Loucy (cell line): Measurements from ENCODE around the gene MMEL1.

ENCODE experiments used
- H2AFZ ChIP-seq: fragments of 200-600 bp; sonication (generic); 2 replicates; pipeline ENCODE4 v1.6.0; 2016; ENCODE audit warnings: antibody characterized with exemption, mild to moderate bottlenecking, low read length, moderate library complexity
- H3F3A ChIP-seq: fragments of 200-600 bp; 2 replicates; pipeline ENCODE4 v1.6.0; 2016; ENCODE audit warnings: antibody characterized with exemption, low read depth, mild to moderate bottlenecking
- H3K27me3 ChIP-seq: fragments of 200-600 bp; sonication (generic); 2 replicates; pipeline ENCODE4 v1.6.1; 2014; ENCODE audit warnings: low read length, mild to moderate bottlenecking; ENCODE audit not compliant: insufficient read depth, poor library complexity, severe bottlenecking
- H3K36me3 ChIP-seq: fragments of 200-600 bp; sonication (generic); 2 replicates; pipeline ENCODE4 v1.6.1; 2016; ENCODE audit warnings: low read length; ENCODE audit not compliant: insufficient read depth
- H3K4me1 ChIP-seq: fragments of 200-600 bp; sonication (generic); 2 replicates; pipeline ENCODE4 v1.5.1; 2014; ENCODE audit warnings: low read length, mild to moderate bottlenecking; ENCODE audit not compliant: insufficient read depth, poor library complexity, severe bottlenecking
- H3K4me2 ChIP-seq: fragments of 200-600 bp; sonication (generic); 2 replicates; pipeline ENCODE4 v1.6.0; 2014; ENCODE audit warnings: antibody characterized with exemption, low read length, low read depth, mild to moderate bottlenecking; ENCODE audit not compliant: poor library complexity, severe bottlenecking
- H3K4me3 ChIP-seq: fragments of 200-600 bp; sonication (generic); 2 replicates; pipeline ENCODE4 v1.5.1; 2014; ENCODE audit warnings: low read length, mild to moderate bottlenecking, mixed read lengths; ENCODE audit not compliant: poor library complexity, severe bottlenecking
- H3K79me2 ChIP-seq: fragments of 200-600 bp; sonication (generic); 2 replicates; pipeline ENCODE4 v1.6.1; 2014; ENCODE audit warnings: low read length; ENCODE audit not compliant: insufficient read depth
- H3K9ac ChIP-seq: fragments of 200-600 bp; sonication (generic); 2 replicates; pipeline ENCODE4 v1.6.0; 2014; ENCODE audit warnings: mild to moderate bottlenecking, low read depth, low read length, moderate library complexity; ENCODE audit not compliant: poor library complexity, severe bottlenecking
- H3K9me2 ChIP-seq: fragments of 200-600 bp; sonication (generic); replicated peaks from 2 replicates; pipeline ENCODE4 v1.6.1; 2016; ENCODE audit warnings: low read depth, low read length, mixed read lengths
- H3K9me3 ChIP-seq: fragments of 200-600 bp; sonication (generic); 2 replicates; pipeline ENCODE4 v1.6.1; 2014; ENCODE audit warnings: mild to moderate bottlenecking, antibody characterized with exemption, low read length, low read depth; ENCODE audit not compliant: insufficient read depth
- H4K20me1 ChIP-seq: fragments of 200-600 bp; sonication (generic); 2 replicates; pipeline ENCODE4 v1.6.0; 2014; ENCODE audit warnings: antibody characterized with exemption, low read length, mild to moderate bottlenecking; ENCODE audit not compliant: insufficient read depth, poor library complexity, severe bottlenecking
- EZH2phosphoT487 ChIP-seq: fragments of 200-600 bp; IDR thresholded peaks from 2 replicates; pipeline ENCODE4 v1.6.1; 2018; ENCODE audit warnings: antibody characterized with exemption, mild to moderate bottlenecking, moderate library complexity, borderline replicate concordance
- TF ChIP-seq, protein P1 (sequence below): fragments of 200-600 bp; sonication (generic); conservative IDR thresholded peaks from 2 replicates; pipeline ENCODE4 v1.5.1; 2014; ENCODE audit warnings: mild to moderate bottlenecking, antibody characterized with exemption, low read length

MMEL1 gene

DNA sequence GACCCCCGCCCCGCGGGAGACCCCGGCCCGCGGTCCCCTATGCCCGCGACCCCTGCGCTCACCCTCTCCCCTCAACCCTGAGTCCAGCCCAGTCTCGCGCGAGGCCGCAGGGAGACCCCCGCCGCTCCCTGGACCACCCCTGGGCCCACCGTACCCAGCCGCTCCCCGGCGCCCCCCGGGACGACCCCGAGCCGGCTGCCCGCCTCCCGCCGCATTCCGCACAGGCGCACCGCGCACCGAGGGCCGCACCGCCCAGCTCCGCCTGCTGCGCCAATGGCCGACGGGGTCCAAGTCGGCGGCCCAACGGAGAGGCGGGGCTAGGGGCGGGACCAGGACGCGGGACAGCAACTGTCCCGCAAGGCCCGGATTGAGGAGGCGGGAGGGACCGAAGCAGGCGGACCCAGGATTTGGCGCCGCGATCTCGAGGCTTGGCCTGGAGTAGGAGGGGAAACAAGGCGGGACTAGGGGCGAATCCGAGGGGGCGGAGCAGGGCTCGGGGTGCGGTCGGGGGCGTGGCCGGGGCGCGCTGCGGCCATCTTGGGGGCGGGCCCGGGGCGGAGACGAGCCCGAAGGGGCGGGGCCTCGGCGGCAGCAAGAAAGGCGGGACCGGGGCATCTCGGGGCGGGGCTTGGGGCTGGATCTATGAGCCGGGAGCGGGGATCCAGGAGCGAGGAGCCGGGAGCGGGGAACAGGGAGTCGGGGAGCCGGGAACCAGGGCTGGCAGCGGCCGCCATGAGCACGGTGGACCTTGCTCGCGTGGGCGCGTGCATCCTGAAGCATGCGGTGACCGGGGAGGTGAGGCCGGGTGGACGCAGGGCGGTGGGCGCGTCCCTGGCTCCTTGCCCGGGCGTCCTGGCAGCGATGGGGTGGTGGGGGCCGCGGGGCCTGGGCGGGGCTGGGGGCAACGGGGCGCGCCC is 46.4 kb downstream of the MMEL1 start, which contains the start of gene PRXL2B:
Gene PRXL2B, plus strand, starts transcription at position 624 of the 917 bp plus-strand sequence. Its CDS starts 109 bp downstream, at position 733.
- H3F3A ChIP-seq: no peaks in the 10 kb centered on the region
- peak within 1 kb of the TSS; percentile 89 for H3K4me2 ChIP-seq
- peak within 1 kb of the TSS; percentile 98 for H3K9ac ChIP-seq
- H2AFZ ChIP-seq: peak within 1 kb of the TSS; percentile 84
- TF ChIP-seq, protein P1, sequence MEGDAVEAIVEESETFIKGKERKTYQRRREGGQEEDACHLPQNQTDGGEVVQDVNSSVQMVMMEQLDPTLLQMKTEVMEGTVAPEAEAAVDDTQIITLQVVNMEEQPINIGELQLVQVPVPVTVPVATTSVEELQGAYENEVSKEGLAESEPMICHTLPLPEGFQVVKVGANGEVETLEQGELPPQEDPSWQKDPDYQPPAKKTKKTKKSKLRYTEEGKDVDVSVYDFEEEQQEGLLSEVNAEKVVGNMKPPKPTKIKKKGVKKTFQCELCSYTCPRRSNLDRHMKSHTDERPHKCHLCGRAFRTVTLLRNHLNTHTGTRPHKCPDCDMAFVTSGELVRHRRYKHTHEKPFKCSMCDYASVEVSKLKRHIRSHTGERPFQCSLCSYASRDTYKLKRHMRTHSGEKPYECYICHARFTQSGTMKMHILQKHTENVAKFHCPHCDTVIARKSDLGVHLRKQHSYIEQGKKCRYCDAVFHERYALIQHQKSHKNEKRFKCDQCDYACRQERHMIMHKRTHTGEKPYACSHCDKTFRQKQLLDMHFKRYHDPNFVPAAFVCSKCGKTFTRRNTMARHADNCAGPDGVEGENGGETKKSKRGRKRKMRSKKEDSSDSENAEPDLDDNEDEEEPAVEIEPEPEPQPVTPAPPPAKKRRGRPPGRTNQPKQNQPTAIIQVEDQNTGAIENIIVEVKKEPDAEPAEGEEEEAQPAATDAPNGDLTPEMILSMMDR: no peak
- TF ChIP-seq EZH2phosphoT487: no peak
- H3K4me1 ChIP-seq: peaks cover 30% of the 10 kb centered on the region
- H3K79me2 ChIP-seq: peaks cover 7% of the 10 kb centered on the region; the same call in 1 of the 2 replicates
- peak within 1 kb of the TSS; percentile 92 for H3K4me3 ChIP-seq
- no peaks in the 10 kb centered on the region for H3K9me2 ChIP-seq
- H3K36me3 ChIP-seq: no peaks in the 10 kb centered on the region
- no peaks in the 10 kb centered on the region for H3K9me3 ChIP-seq
- H4K20me1 ChIP-seq: peaks cover 3% of the 10 kb centered on the region
- H3K27me3 ChIP-seq: no peaks in the 10 kb centered on the region

DNA sequence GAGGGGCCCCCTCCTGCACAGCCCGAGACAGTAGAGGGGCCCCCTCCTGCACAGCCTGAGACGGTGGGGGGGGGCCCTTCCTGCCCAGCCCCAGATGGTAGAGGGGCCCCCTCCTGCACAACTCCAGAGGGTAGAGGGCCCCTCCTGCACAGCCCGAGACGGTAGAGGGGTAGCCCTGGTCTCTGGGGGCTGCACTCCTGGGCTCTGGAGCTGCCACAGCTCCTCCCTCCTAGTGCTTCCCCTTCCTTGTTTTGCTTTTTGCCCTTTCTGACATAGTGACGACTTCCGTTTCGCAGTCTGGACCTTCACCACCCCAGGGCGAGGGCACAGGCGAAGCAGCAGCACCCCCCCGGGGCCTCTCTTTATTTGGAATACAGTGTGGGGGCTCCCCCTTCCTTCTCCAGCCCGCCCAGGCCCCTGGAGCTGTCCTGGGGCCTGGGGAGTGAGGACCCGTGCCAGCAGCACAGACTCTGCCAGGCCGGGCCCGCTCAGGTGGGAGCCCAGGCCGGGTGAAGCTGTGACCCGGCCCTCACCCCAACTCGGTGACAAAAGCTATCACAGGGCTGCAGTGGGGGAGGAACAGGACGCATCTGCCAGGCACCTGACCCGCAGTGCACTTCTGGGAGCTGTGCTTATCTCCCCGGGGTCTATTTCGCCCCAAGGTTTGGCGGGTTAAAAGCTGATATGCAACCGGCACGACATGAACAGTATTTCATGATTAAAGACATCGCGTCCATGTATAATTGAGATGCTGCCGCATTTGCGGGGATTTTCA is 47.3 kb downstream of the MMEL1 start:
- H3F3A ChIP-seq: no peaks in the 10 kb centered on the region
- H3K27me3 ChIP-seq: no peaks in the 10 kb centered on the region
- H3K9me3 ChIP-seq: no peaks in the 10 kb centered on the region
- H4K20me1 ChIP-seq: peaks cover 3% of the 10 kb centered on the region
- peak overlapping the region; percentile 98 for H3K9ac ChIP-seq
- H3K36me3 ChIP-seq: no peaks in the 10 kb centered on the region
- peak overlapping the region; percentile 78 for H3K4me2 ChIP-seq
- peaks cover 7% of the 10 kb centered on the region; the same call in 1 of the 2 replicates for H3K79me2 ChIP-seq
- peaks cover 30% of the 10 kb centered on the region for H3K4me1 ChIP-seq
- peak overlapping the region; percentile 92 for H3K4me3 ChIP-seq
- H3K9me2 ChIP-seq: no peaks in the 10 kb centered on the region
- no peak overlapping the region; the same call in 1 of the 2 replicates for H2AFZ ChIP-seq
- TF ChIP-seq, protein P1: no peak
- no peak for TF ChIP-seq EZH2phosphoT487

DNA sequence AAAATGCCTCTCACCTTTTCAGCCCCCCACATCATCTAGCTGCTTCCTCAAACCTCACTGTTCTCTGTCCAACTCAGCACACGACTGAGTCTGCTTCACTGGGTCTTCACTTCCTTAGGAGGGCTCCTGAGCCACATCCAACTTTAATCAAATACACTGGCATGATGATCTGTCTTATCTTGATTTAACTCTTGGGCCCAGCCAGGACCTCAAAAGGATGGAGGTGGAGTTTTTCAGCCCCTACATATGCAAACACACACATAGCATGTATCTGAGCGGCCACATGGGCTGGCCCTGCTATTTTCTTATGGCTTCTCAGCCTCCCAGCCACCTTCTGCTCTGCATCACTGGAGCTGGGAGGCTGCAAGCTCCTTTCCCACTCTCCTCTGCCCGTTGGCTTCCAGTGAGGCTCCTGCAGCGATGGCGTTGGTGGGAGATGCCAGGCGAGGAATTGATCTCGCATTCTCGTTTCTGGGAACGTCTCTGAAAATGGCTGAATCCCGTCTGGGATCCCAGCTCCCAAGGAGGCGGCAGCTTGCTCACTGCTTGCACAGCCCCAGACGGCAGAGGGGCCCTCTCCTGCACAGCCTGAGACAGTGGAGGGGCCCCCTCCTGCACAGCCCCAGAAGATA is 48.0 kb downstream of the MMEL1 start:
- Histone ChIP-seq H4K20me1 (peaks cover 3% of the 10 kb centered on the region), H3K9me3 (no peaks in the 10 kb centered on the region), H3K9ac (peak overlapping the region; percentile 98), H3K9me2 (no peaks in the 10 kb centered on the region), H3F3A (no peaks in the 10 kb centered on the region), H3K79me2 (peaks cover 7% of the 10 kb centered on the region; the same call in 1 of the 2 replicates), H3K4me3 (peak overlapping the region; percentile 92), H2AFZ (no peak overlapping the region), H3K4me1 (peaks cover 30% of the 10 kb centered on the region), H3K27me3 (no peaks in the 10 kb centered on the region), H3K4me2 (peak overlapping the region; percentile 78), H3K36me3 (no peaks in the 10 kb centered on the region)
- TF ChIP-seq, protein P1: no peak
- TF ChIP-seq EZH2phosphoT487: no peak
